LHCN-M2 (cell line): Measurements from ENCODE around the gene TMC3. TPM values are rescaled to one million over a fixed set of nuclear protein-coding genes. Genes with fewer than 3 reads are reported as not detected.

ENCODE experiments used
- DNase-seq: peaks from one replicate; pipeline ENCODE4 v3.0.0-alpha.2; 2012; ENCODE audit warnings: low read depth
- total RNA-seq: library from RNA; depleted of rRNA; stranded (reverse); fragments of >200 nt; gene quantifications from 2 replicates; pipeline ENCODE4 v1.2.3, GENCODE V29; 2014

Gene TMC3
- total RNA-seq, 1 experiment from 2014 or later: not detected

GRCh38 chr15:81323559-81323943 lies 50.5 kb downstream of the TMC3 start:
- no peak for DNase-seq

- no peak for DNase-seq
Measured at GRCh38 chr15:81322676-81323253, 51.2 kb downstream of the TMC3 start.

GRCh38 chr15:81321667-81322066 lies 52.3 kb downstream of the TMC3 start:
- DNase-seq: no peak

GRCh38 chr15:81317642-81318017 lies 56.4 kb downstream of the TMC3 start:
- DNase-seq: no peak

- no peak for DNase-seq
Measured at GRCh38 chr15:81316267-81316666, 57.7 kb downstream of the TMC3 start.

GRCh38 chr15:81315452-81316175 lies 58.4 kb downstream of the TMC3 start:
- DNase-seq: no peak

GRCh38 chr15:81314378-81314777 lies 59.6 kb downstream of the TMC3 start:
- no peak for DNase-seq

- no peak for DNase-seq
Measured at GRCh38 chr15:81313686-81314085, 60.3 kb downstream of the TMC3 start.

- peak; percentile 99 for DNase-seq
Measured at GRCh38 chr15:81312790-81313543, 61.0 kb downstream of the TMC3 start.

GRCh38 chr15:81311752-81312464 lies 62.1 kb downstream of the TMC3 start:
- DNase-seq: no peak

- no peak for DNase-seq
Measured at GRCh38 chr15:81310480-81310879, 63.5 kb downstream of the TMC3 start.

- no peak for DNase-seq
Measured at GRCh38 chr15:81309647-81310450, 64.2 kb downstream of the TMC3 start.

GRCh38 chr15:81308260-81308659 lies 65.8 kb downstream of the TMC3 start:
- peak; percentile 78 for DNase-seq

GRCh38 chr15:81304226-81304625 lies 69.8 kb downstream of the TMC3 start:
- peak; percentile 28 for DNase-seq

- DNase-seq: no peak
Measured at GRCh38 chr15:81303244-81304225, 70.5 kb downstream of the TMC3 start.

GRCh38 chr15:81302701-81303109 lies 71.3 kb downstream of the TMC3 start:
- DNase-seq: no peak

- DNase-seq: no peak
Measured at GRCh38 chr15:81301815-81302399, 72.1 kb downstream of the TMC3 start.

- no peak for DNase-seq
Measured at GRCh38 chr15:81301385-81301784, 72.6 kb downstream of the TMC3 start.

GRCh38 chr15:81299630-81300273 lies 74.3 kb downstream of the TMC3 start:
- DNase-seq: no peak
